Measurements from ENCODE around the gene INTS1.
"Not testable (repeated sequence)": the region's sequence is repeated elsewhere in the genome, so short reads cannot be mapped to it uniquely, and the experiment has no call there.

INTS1 gene

GRCh38 chr7:1529383-1530116 lies 25.4 kb upstream of the INTS1 start:
- no peaks in the 10 kb centered on the region for H3K27me3 ChIP-seq (replicated peaks; ENCODE audit: control insufficient read depth, insufficient read depth, low read length, poor library complexity, severe bottlenecking)
- H3K36me3 ChIP-seq (ENCODE audit: control insufficient read depth, insufficient read depth, low read length) = no peaks in the 10 kb centered on the region
- peaks cover 28% of the 10 kb centered on the region for H3K4me1 ChIP-seq (ENCODE audit: control insufficient read depth, insufficient read depth, low read length, poor library complexity, severe bottlenecking)
- H3K9me3 ChIP-seq (ENCODE audit: control insufficient read depth, low read length) = no peaks in the 10 kb centered on the region
- peak overlapping the region; percentile 25 for H3K4me3 ChIP-seq (ENCODE audit: insufficient read depth, low read depth, low read length, poor library complexity, severe bottlenecking)
- no peak overlapping the region for H3K27ac ChIP-seq (ENCODE audit: insufficient read depth, low read length, poor library complexity, severe bottlenecking)
- DNase-seq = no peak

GRCh38 chr7:1526271-1526754 lies 22.1 kb upstream of the INTS1 start:
- Histone ChIP-seq H3K27ac (ENCODE audit: insufficient read depth, low read length, poor library complexity, severe bottlenecking) (no peak overlapping the region), H3K4me3 (ENCODE audit: insufficient read depth, low read depth, low read length, poor library complexity, severe bottlenecking) (no peak overlapping the region)
- DNase-seq = no peak

GRCh38 chr7:1525409-1525808 lies 21.2 kb upstream of the INTS1 start:
- H3K4me3 ChIP-seq (ENCODE audit: insufficient read depth, low read depth, low read length, poor library complexity, severe bottlenecking) = no peak overlapping the region
- no peaks in the 10 kb centered on the region for H3K4me1 ChIP-seq (ENCODE audit: control insufficient read depth, insufficient read depth, low read length, poor library complexity, severe bottlenecking)
- no peaks in the 10 kb centered on the region for H3K9me3 ChIP-seq (ENCODE audit: control insufficient read depth, low read length)
- H3K27me3 ChIP-seq (replicated peaks; ENCODE audit: control insufficient read depth, insufficient read depth, low read length, poor library complexity, severe bottlenecking) = no peaks in the 10 kb centered on the region
- no peak overlapping the region for H3K27ac ChIP-seq (ENCODE audit: insufficient read depth, low read length, poor library complexity, severe bottlenecking)
- H3K36me3 ChIP-seq (ENCODE audit: control insufficient read depth, insufficient read depth, low read length) = no peaks in the 10 kb centered on the region
- DNase-seq = no peak

More at GRCh38 chr7:1526271-1526754, 22.1 kb upstream of the INTS1 start:
- peaks cover 2% of the 10 kb centered on the region for H3K4me1 ChIP-seq (ENCODE audit: control insufficient read depth, insufficient read depth, low read length, poor library complexity, severe bottlenecking)
- no peaks in the 10 kb centered on the region for H3K9me3 ChIP-seq (ENCODE audit: control insufficient read depth, low read length)
- no peaks in the 10 kb centered on the region for H3K36me3 ChIP-seq (ENCODE audit: control insufficient read depth, insufficient read depth, low read length)
- no peaks in the 10 kb centered on the region for H3K27me3 ChIP-seq (replicated peaks; ENCODE audit: control insufficient read depth, insufficient read depth, low read length, poor library complexity, severe bottlenecking)

- no peaks in the 10 kb centered on the region for H3K9me3 ChIP-seq (ENCODE audit: control insufficient read depth, low read length)
- no peaks in the 10 kb centered on the region for H3K4me1 ChIP-seq (ENCODE audit: control insufficient read depth, insufficient read depth, low read length, poor library complexity, severe bottlenecking)
- no peaks in the 10 kb centered on the region for H3K27me3 ChIP-seq (replicated peaks; ENCODE audit: control insufficient read depth, insufficient read depth, low read length, poor library complexity, severe bottlenecking)
- no peak overlapping the region for H3K4me3 ChIP-seq (ENCODE audit: insufficient read depth, low read depth, low read length, poor library complexity, severe bottlenecking)
- no peak for DNase-seq
- H3K27ac ChIP-seq (ENCODE audit: insufficient read depth, low read length, poor library complexity, severe bottlenecking) = no peak overlapping the region
- H3K36me3 ChIP-seq (ENCODE audit: control insufficient read depth, insufficient read depth, low read length) = no peaks in the 10 kb centered on the region
Observed at GRCh38 chr7:1523844-1524243, 19.7 kb upstream of the INTS1 start.

GRCh38 chr7:1523208-1523607 lies 19.0 kb upstream of the INTS1 start:
- no peak for DNase-seq
- Histone ChIP-seq H3K36me3 (ENCODE audit: control insufficient read depth, insufficient read depth, low read length) (no peaks in the 10 kb centered on the region), H3K9me3 (ENCODE audit: control insufficient read depth, low read length) (no peaks in the 10 kb centered on the region), H3K27ac (ENCODE audit: insufficient read depth, low read length, poor library complexity, severe bottlenecking) (no peak overlapping the region), H3K4me3 (ENCODE audit: insufficient read depth, low read depth, low read length, poor library complexity, severe bottlenecking) (no peak overlapping the region), H3K4me1 (ENCODE audit: control insufficient read depth, insufficient read depth, low read length, poor library complexity, severe bottlenecking) (no peaks in the 10 kb centered on the region), H3K27me3 (replicated peaks; ENCODE audit: control insufficient read depth, insufficient read depth, low read length, poor library complexity, severe bottlenecking) (no peaks in the 10 kb centered on the region)

- H3K4me1 ChIP-seq (ENCODE audit: control insufficient read depth, insufficient read depth, low read length, poor library complexity, severe bottlenecking) = no peaks in the 10 kb centered on the region
- no peak for DNase-seq
- no peak overlapping the region for H3K4me3 ChIP-seq (ENCODE audit: insufficient read depth, low read depth, low read length, poor library complexity, severe bottlenecking)
- no peak overlapping the region for H3K27ac ChIP-seq (ENCODE audit: insufficient read depth, low read length, poor library complexity, severe bottlenecking)
- no peaks in the 10 kb centered on the region for H3K27me3 ChIP-seq (replicated peaks; ENCODE audit: control insufficient read depth, insufficient read depth, low read length, poor library complexity, severe bottlenecking)
- H3K9me3 ChIP-seq (ENCODE audit: control insufficient read depth, low read length) = no peaks in the 10 kb centered on the region
- H3K36me3 ChIP-seq (ENCODE audit: control insufficient read depth, insufficient read depth, low read length) = no peaks in the 10 kb centered on the region
Observed at GRCh38 chr7:1521456-1521855, 17.3 kb upstream of the INTS1 start.

GRCh38 chr7:1520539-1521234 lies 16.5 kb upstream of the INTS1 start:
- no peak for DNase-seq
- Histone ChIP-seq H3K4me3 (ENCODE audit: insufficient read depth, low read depth, low read length, poor library complexity, severe bottlenecking) (no peak overlapping the region), H3K27me3 (replicated peaks; ENCODE audit: control insufficient read depth, insufficient read depth, low read length, poor library complexity, severe bottlenecking) (no peaks in the 10 kb centered on the region), H3K36me3 (ENCODE audit: control insufficient read depth, insufficient read depth, low read length) (no peaks in the 10 kb centered on the region), H3K27ac (ENCODE audit: insufficient read depth, low read length, poor library complexity, severe bottlenecking) (no peak overlapping the region), H3K9me3 (ENCODE audit: control insufficient read depth, low read length) (no peaks in the 10 kb centered on the region), H3K4me1 (ENCODE audit: control insufficient read depth, insufficient read depth, low read length, poor library complexity, severe bottlenecking) (no peaks in the 10 kb centered on the region)

GRCh38 chr7:1519322-1519922 lies 15.2 kb upstream of the INTS1 start:
- DNase-seq; H3K36me3 ChIP-seq (ENCODE audit: control insufficient read depth, insufficient read depth, low read length); H3K27me3 ChIP-seq (replicated peaks; ENCODE audit: control insufficient read depth, insufficient read depth, low read length, poor library complexity, severe bottlenecking); H3K4me3 ChIP-seq (ENCODE audit: insufficient read depth, low read depth, low read length, poor library complexity, severe bottlenecking); H3K9me3 ChIP-seq (ENCODE audit: control insufficient read depth, low read length); H3K4me1 ChIP-seq (ENCODE audit: control insufficient read depth, insufficient read depth, low read length, poor library complexity, severe bottlenecking); H3K27ac ChIP-seq (ENCODE audit: insufficient read depth, low read length, poor library complexity, severe bottlenecking): not testable (repeated sequence)

GRCh38 chr7:1516586-1517251 lies 12.5 kb upstream of the INTS1 start:
- H3K27ac ChIP-seq (ENCODE audit: insufficient read depth, low read length, poor library complexity, severe bottlenecking) = no peak overlapping the region
- H3K36me3 ChIP-seq (ENCODE audit: control insufficient read depth, insufficient read depth, low read length) = no peaks in the 10 kb centered on the region
- H3K4me1 ChIP-seq (ENCODE audit: control insufficient read depth, insufficient read depth, low read length, poor library complexity, severe bottlenecking) = peaks cover 11% of the 10 kb centered on the region
- H3K9me3 ChIP-seq (ENCODE audit: control insufficient read depth, low read length) = no peaks in the 10 kb centered on the region
- no peaks in the 10 kb centered on the region for H3K27me3 ChIP-seq (replicated peaks; ENCODE audit: control insufficient read depth, insufficient read depth, low read length, poor library complexity, severe bottlenecking)
- H3K4me3 ChIP-seq (ENCODE audit: insufficient read depth, low read depth, low read length, poor library complexity, severe bottlenecking) = no peak overlapping the region
- no peak for DNase-seq
